Measurements from ENCODE around the gene PPL. TPM values are rescaled to one million over a fixed set of nuclear protein-coding genes. Genes with fewer than 3 reads are reported as not detected.

PPL gene
- total RNA-seq, 4 donors from 2014 or later: 67.5 to 239 (median 111) TPM

GRCh38 chr16:4910828-4911227 is 26.1 kb downstream of the PPL start:
- TF ChIP-seq, protein P1, sequence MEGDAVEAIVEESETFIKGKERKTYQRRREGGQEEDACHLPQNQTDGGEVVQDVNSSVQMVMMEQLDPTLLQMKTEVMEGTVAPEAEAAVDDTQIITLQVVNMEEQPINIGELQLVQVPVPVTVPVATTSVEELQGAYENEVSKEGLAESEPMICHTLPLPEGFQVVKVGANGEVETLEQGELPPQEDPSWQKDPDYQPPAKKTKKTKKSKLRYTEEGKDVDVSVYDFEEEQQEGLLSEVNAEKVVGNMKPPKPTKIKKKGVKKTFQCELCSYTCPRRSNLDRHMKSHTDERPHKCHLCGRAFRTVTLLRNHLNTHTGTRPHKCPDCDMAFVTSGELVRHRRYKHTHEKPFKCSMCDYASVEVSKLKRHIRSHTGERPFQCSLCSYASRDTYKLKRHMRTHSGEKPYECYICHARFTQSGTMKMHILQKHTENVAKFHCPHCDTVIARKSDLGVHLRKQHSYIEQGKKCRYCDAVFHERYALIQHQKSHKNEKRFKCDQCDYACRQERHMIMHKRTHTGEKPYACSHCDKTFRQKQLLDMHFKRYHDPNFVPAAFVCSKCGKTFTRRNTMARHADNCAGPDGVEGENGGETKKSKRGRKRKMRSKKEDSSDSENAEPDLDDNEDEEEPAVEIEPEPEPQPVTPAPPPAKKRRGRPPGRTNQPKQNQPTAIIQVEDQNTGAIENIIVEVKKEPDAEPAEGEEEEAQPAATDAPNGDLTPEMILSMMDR (IDR thresholded peaks at IDR 0.05; ENCODE audit: low read depth): no peak

GRCh38 chr16:4909825-4910224 is 27.1 kb downstream of the PPL start:
- TF ChIP-seq, protein P1 (IDR thresholded peaks at IDR 0.05; ENCODE audit: low read depth): no peak

- TF ChIP-seq, protein P1 (IDR thresholded peaks at IDR 0.05; ENCODE audit: low read depth): no peak
These were observed 28.0 kb downstream of the PPL start for GRCh38 chr16:4908854-4909401.

- TF ChIP-seq, protein P1 (IDR thresholded peaks at IDR 0.05; ENCODE audit: low read depth): no peak
These were observed 31.9 kb downstream of the PPL start for GRCh38 chr16:4904942-4905615.

GRCh38 chr16:4904108-4904941 is 32.6 kb downstream of the PPL start:
- TF ChIP-seq, protein P1 (IDR thresholded peaks at IDR 0.05; ENCODE audit: low read depth): no peak

DNA sequence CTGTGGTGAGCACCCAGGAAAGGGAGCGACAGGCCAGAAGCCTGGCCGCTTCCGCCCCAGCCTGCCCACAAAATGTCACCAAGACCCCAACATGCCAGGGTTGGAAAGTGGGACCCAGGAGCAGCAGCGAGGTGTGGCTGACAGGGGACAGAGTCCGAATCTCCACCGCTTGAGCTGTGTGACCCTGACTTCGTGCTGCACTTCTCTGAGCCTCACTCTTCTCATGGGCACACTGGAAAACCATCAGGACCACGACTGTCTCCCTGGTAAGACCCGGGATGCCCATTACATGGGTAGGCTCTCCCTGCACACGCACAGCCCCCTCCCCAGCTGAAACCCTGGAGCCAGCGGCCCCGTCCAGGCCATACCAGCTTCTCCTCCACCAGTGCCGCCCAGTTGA is 34.9 kb downstream of the PPL start:
- TF ChIP-seq, protein P1 (IDR thresholded peaks at IDR 0.05; ENCODE audit: low read depth): no peak

- TF ChIP-seq, protein P1 (IDR thresholded peaks at IDR 0.05; ENCODE audit: low read depth): no peak
These were observed 36.2 kb downstream of the PPL start for GRCh38 chr16:4900750-4901149.

All from subcutaneous adipose tissue (tissue), 4 donors.